Neural cell (in vitro differentiated cells): Measurements from ENCODE around the gene C1QTNF1. TPM values are rescaled to one million over a fixed set of nuclear protein-coding genes. Genes with fewer than 3 reads are reported as not detected.
"Not testable (repeated sequence)": the region's sequence is repeated elsewhere in the genome, so short reads cannot be mapped to it uniquely, and the experiment has no call there.

ENCODE experiments used
- H2AFZ ChIP-seq: fragments of 200-600, 300-800 bp; sonication (generic), shearing (Covaris generic); 2 replicates; pipeline ENCODE4 v1.6.0; 2014; ENCODE audit warnings: low read depth, mild to moderate bottlenecking, antibody characterized with exemption, low read length, moderate library complexity
- H3F3A ChIP-seq: fragments of 200-600 bp; shearing (Covaris generic); 2 replicates; pipeline ENCODE4 v1.6.1; 2016; ENCODE audit warnings: mild to moderate bottlenecking, moderate library complexity, mixed read lengths, antibody characterized with exemption, low read length; ENCODE audit not compliant: insufficient read depth, poor library complexity, severe bottlenecking
- H3K27ac ChIP-seq: fragments of 200-600, 300-800 bp; sonication (generic), shearing (Covaris generic); 2 replicates; pipeline ENCODE4 v1.5.1; 2014; ENCODE audit warnings: mild to moderate bottlenecking, low read length, moderate library complexity
- H3K27me3 ChIP-seq: fragments of 300-800, 200-600 bp; sonication (generic), shearing (Covaris generic); 2 replicates; pipeline ENCODE4 v1.6.0; 2014; ENCODE audit warnings: mild to moderate bottlenecking, low read depth, low read length, moderate library complexity; ENCODE audit not compliant: insufficient read depth
- H3K36me3 ChIP-seq: fragments of 300-800, 200-600 bp; sonication (generic), shearing (Covaris generic); 2 replicates; pipeline ENCODE4 v1.5.1; 2014; ENCODE audit warnings: mild to moderate bottlenecking, antibody characterized with exemption, low read length, moderate library complexity; ENCODE audit not compliant: insufficient read depth
- H3K4me2 ChIP-seq: fragments of 300-800, 200-600 bp; sonication (generic), shearing (Covaris generic); 2 replicates; pipeline ENCODE4 v1.6.0; 2014; ENCODE audit warnings: mild to moderate bottlenecking, low read length
- H3K4me3 ChIP-seq: fragments of 300-800, 200-600 bp; sonication (generic), shearing (Covaris generic); 2 replicates; pipeline ENCODE4 v1.5.1; 2014; ENCODE audit warnings: mild to moderate bottlenecking, low read length, moderate library complexity
- H3K79me2 ChIP-seq: fragments of 200-600 bp; shearing (Covaris generic); replicated peaks from 2 replicates; pipeline ENCODE4 v1.6.0; 2014; ENCODE audit warnings: mild to moderate bottlenecking, low read length, moderate library complexity; ENCODE audit not compliant: insufficient read depth
- H3K9ac ChIP-seq: fragments of 300-800, 200-600 bp; sonication (generic), shearing (Covaris generic); 2 replicates; pipeline ENCODE4 v1.6.1; 2016; ENCODE audit warnings: mild to moderate bottlenecking, low read length, mixed read lengths
- H3K9me2 ChIP-seq: fragments of 200-600 bp; shearing (Covaris generic); 2 replicates; pipeline ENCODE4 v1.6.1; 2016; ENCODE audit warnings: mild to moderate bottlenecking, low read length, mixed read lengths; ENCODE audit not compliant: insufficient read depth
- H3K9me3 ChIP-seq: fragments of 200-600, 300-800 bp; sonication (generic), shearing (Covaris generic); 2 replicates; pipeline ENCODE4 v1.6.1; 2016; ENCODE audit warnings: mild to moderate bottlenecking, mixed run types, low read length, moderate library complexity, mixed read lengths
- H4K20me1 ChIP-seq: fragments of 200-600 bp; shearing (Covaris generic); 2 replicates; pipeline ENCODE4 v1.6.1; 2016; ENCODE audit warnings: mild to moderate bottlenecking, mixed run types; ENCODE audit not compliant: insufficient read depth
- EP300 ChIP-seq: fragments of 450-650 bp; conservative IDR thresholded peaks from 2 replicates; pipeline ENCODE4 v1.6.1; 2014; ENCODE audit warnings: antibody characterized with exemption, mild to moderate bottlenecking, moderate library complexity; ENCODE audit not compliant: poor library complexity, severe bottlenecking
- EZH2 ChIP-seq: fragments of 200-600, 300-800 bp; shearing (Covaris generic), sonication (generic); IDR thresholded peaks from 2 replicates; pipeline ENCODE4 v1.6.1; 2014; ENCODE audit warnings: antibody characterized with exemption, low read length, borderline replicate concordance, mild to moderate bottlenecking; ENCODE audit not compliant: insufficient read depth, poor library complexity, severe bottlenecking
- MXI1 ChIP-seq: fragments of 450-650 bp; conservative IDR thresholded peaks from 2 replicates; pipeline ENCODE4 v1.6.1; 2014; ENCODE audit warnings: antibody characterized with exemption, mild to moderate bottlenecking; ENCODE audit not compliant: poor library complexity, severe bottlenecking
- POLR2AphosphoS5 ChIP-seq: IDR thresholded peaks from 2 replicates; pipeline ENCODE4 v1.6.1; 2012
- RAD21 ChIP-seq: fragments of 450-650 bp; conservative IDR thresholded peaks from 2 replicates; pipeline ENCODE4 v1.6.1; 2014; ENCODE audit warnings: antibody characterized with exemption, mild to moderate bottlenecking, moderate library complexity
- SMC3 ChIP-seq: fragments of 450-650 bp; conservative IDR thresholded peaks from 2 replicates; pipeline ENCODE4 v1.6.1; 2014; ENCODE audit warnings: antibody characterized with exemption, mild to moderate bottlenecking, moderate library complexity; ENCODE audit not compliant: poor library complexity
- TAF1 ChIP-seq: IDR thresholded peaks from 2 replicates; pipeline ENCODE4 v1.6.1; 2012; ENCODE audit warnings: low read depth
- polyA plus RNA-seq: library from polyadenylated mRNA; depleted of rRNA; stranded (reverse); fragments of >200 nt; gene quantifications from 2 replicates; pipeline ENCODE4 v1.2.3, GENCODE V29; 2014
- TF ChIP-seq, protein P1 (sequence below): IDR thresholded peaks from 2 replicates; pipeline ENCODE4 v1.6.1; 2012; ENCODE audit warnings: borderline replicate concordance
- TF ChIP-seq, protein P2 (sequence below): fragments of 450-650 bp; IDR thresholded peaks from 2 replicates; pipeline ENCODE4 v1.5.1; 2014; ENCODE audit warnings: antibody characterized with exemption, mild to moderate bottlenecking, moderate library complexity; ENCODE audit not compliant: poor library complexity, severe bottlenecking

The C1QTNF1 gene
- polyA plus RNA-seq, 1 donor from 2014 or later = 0.16 TPM

DNA sequence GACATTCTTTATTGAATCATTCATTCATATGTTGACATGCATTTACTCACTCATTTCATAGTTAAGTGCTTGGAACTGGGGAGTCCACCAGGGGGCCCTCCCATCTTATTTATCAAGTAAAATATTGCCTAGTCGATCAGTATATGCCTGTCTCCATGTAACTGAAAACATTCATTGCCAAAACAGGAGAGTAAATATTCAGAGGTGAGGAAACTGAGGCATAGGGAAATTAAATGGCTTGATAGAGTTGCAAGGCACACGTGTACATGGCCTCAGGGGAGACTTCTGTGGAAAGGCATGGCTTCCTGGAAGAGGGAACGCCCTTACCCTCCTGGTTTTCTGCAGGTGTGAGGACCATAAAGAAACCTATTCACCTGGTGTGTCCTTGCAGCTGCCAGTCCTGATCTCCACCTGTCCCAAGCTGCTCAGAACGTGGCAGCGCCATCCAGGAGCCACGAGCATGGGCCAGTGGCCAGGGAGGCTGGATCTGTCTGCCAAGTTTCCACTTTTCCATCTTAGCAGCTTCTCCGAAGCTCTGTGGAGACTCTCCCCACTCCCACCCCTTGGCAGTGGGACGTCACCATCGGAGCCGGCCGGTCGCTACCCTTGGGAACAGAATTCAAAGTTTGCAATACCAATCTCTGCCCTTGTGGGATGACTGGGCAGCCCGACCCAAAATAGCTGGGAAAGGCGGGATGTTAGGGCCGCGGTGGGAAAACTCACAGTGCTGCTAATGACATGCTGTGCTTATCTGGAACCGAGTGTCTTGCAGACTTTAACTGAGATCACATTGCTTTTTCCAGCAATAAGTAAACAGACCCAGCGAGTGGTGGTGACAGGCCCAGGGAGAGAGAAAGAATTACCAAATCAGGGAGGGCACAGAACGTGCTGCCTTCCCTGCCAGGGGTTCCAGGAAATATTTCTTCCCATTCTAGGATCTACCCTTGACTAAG, 4.1 kb upstream of the C1QTNF1 start:
- TF ChIP-seq SMC3 = peak; percentile 29
- TF ChIP-seq, protein P1, sequence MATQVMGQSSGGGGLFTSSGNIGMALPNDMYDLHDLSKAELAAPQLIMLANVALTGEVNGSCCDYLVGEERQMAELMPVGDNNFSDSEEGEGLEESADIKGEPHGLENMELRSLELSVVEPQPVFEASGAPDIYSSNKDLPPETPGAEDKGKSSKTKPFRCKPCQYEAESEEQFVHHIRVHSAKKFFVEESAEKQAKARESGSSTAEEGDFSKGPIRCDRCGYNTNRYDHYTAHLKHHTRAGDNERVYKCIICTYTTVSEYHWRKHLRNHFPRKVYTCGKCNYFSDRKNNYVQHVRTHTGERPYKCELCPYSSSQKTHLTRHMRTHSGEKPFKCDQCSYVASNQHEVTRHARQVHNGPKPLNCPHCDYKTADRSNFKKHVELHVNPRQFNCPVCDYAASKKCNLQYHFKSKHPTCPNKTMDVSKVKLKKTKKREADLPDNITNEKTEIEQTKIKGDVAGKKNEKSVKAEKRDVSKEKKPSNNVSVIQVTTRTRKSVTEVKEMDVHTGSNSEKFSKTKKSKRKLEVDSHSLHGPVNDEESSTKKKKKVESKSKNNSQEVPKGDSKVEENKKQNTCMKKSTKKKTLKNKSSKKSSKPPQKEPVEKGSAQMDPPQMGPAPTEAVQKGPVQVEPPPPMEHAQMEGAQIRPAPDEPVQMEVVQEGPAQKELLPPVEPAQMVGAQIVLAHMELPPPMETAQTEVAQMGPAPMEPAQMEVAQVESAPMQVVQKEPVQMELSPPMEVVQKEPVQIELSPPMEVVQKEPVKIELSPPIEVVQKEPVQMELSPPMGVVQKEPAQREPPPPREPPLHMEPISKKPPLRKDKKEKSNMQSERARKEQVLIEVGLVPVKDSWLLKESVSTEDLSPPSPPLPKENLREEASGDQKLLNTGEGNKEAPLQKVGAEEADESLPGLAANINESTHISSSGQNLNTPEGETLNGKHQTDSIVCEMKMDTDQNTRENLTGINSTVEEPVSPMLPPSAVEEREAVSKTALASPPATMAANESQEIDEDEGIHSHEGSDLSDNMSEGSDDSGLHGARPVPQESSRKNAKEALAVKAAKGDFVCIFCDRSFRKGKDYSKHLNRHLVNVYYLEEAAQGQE = no peak
- TF ChIP-seq, protein P2, sequence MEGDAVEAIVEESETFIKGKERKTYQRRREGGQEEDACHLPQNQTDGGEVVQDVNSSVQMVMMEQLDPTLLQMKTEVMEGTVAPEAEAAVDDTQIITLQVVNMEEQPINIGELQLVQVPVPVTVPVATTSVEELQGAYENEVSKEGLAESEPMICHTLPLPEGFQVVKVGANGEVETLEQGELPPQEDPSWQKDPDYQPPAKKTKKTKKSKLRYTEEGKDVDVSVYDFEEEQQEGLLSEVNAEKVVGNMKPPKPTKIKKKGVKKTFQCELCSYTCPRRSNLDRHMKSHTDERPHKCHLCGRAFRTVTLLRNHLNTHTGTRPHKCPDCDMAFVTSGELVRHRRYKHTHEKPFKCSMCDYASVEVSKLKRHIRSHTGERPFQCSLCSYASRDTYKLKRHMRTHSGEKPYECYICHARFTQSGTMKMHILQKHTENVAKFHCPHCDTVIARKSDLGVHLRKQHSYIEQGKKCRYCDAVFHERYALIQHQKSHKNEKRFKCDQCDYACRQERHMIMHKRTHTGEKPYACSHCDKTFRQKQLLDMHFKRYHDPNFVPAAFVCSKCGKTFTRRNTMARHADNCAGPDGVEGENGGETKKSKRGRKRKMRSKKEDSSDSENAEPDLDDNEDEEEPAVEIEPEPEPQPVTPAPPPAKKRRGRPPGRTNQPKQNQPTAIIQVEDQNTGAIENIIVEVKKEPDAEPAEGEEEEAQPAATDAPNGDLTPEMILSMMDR = peak; percentile 39
- H3K27me3 ChIP-seq = peaks cover 21% of the 10 kb centered on the region

DNA sequence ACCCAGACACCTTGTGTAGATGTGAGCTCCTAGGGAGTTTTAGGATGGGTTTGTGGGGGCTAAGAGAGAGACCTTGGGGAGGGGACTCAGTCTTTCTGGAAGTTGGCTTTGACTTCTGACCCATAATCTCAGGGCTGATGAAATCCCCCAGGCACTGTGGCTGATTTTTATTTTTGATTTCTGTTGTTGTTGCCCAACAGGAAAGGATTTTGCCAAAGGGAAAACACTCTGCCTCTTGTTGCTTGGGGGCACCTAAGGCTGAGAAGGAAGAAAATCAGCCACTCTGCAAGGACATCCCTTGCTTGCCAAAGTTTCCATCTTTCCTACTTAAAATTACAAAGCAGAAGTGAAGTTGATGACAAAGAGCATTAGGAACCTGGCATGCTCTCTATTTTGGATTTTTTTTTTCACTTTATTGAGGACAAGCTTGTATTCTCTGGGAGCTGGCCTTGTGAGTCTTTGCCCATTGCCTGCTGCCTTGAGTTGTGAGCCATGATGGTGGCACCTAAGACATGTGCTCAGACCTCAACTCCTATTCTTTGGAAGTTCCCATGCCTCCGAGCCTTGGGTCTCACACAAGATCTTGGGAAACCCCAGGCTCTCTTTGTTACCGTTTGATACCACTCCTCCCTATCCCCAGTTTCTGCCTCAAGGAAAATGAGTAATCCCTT, 3.2 kb upstream of the C1QTNF1 start:
- no peaks in the 10 kb centered on the region for H3K79me2 ChIP-seq
- no peak overlapping the region for H3K4me2 ChIP-seq
- H3K27me3 ChIP-seq = peaks cover 24% of the 10 kb centered on the region
- no peak overlapping the region for H3K4me3 ChIP-seq
- no peak for TF ChIP-seq SMC3
- TF ChIP-seq EP300 = no peak
- TF ChIP-seq EZH2 = no peak
- no peak for TF ChIP-seq MXI1
- no peak for TF ChIP-seq POLR2AphosphoS5
- TF ChIP-seq, protein P2 = no peak
- no peak for TF ChIP-seq RAD21
- TF ChIP-seq, protein P1 = no peak
- no peak for TF ChIP-seq TAF1
- H3K36me3 ChIP-seq = no peaks in the 10 kb centered on the region
- H3K27ac ChIP-seq = no peak overlapping the region
- no peak overlapping the region for H3K9ac ChIP-seq
- H3K9me2 ChIP-seq = no peaks in the 10 kb centered on the region
- H4K20me1 ChIP-seq = no peaks in the 10 kb centered on the region
- H3K9me3 ChIP-seq = no peaks in the 10 kb centered on the region
- H3F3A ChIP-seq = no peaks in the 10 kb centered on the region
- no peak overlapping the region for H2AFZ ChIP-seq

More for the DNA sequence above, 4.1 kb upstream of the C1QTNF1 start:
- no peak overlapping the region for H3K9ac ChIP-seq
- no peaks in the 10 kb centered on the region for H4K20me1 ChIP-seq
- H3K9me3 ChIP-seq = no peaks in the 10 kb centered on the region
- H2AFZ ChIP-seq = no peak overlapping the region
- H3K4me3 ChIP-seq = no peak overlapping the region
- no peaks in the 10 kb centered on the region for H3F3A ChIP-seq
- H3K9me2 ChIP-seq = no peaks in the 10 kb centered on the region
- no peaks in the 10 kb centered on the region for H3K36me3 ChIP-seq
- no peak overlapping the region for H3K27ac ChIP-seq
- H3K79me2 ChIP-seq = no peaks in the 10 kb centered on the region
- no peak overlapping the region for H3K4me2 ChIP-seq

DNA sequence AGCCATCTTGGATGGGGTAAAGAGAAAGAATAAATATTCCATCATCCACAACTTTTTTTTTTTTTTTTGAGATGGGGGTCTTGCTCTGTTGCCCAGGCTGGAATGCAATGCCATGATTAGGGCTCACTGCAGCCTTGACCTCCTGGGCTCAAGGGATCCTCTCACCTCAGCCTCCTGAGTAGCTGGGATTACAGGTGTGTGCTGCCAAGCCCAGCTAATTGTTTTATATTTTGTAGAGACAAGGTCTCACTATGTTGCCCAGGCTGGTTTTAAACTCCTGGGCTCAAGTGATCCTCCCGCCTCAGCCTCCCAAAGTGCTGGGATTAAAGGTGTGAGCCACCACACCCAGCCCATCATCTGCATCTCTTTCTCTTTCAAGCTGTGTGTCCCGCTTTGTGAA, 2.0 kb upstream of the C1QTNF1 start:
- not testable (repeated sequence) for H3K79me2 ChIP-seq, H4K20me1 ChIP-seq, H2AFZ ChIP-seq, H3F3A ChIP-seq, H3K9me3 ChIP-seq, H3K4me3 ChIP-seq, H3K36me3 ChIP-seq, H3K9me2 ChIP-seq, H3K4me2 ChIP-seq, H3K27ac ChIP-seq, H3K9ac ChIP-seq
- H3K27me3 ChIP-seq = peaks cover 24% of the 10 kb centered on the region
